ENCODE data around the gene ARHGEF1.
A peak's percentile ranks its signal among the peaks of the same experiment; 100 is the strongest.
"Not testable (repeated sequence)": the region's sequence is repeated elsewhere in the genome, so short reads cannot be mapped to it uniquely, and the experiment has no call there.

Gene ARHGEF1

GRCh38 chr19:41934849-41935374 lies 51.9 kb downstream of the ARHGEF1 start:
- Histone ChIP-seq H3K36me3 (no peaks in the 10 kb centered on the region), H3K27me3 (ENCODE audit: insufficient read depth, low read depth, severe bottlenecking) (peaks cover 1% of the 10 kb centered on the region), H3K4me3 (ENCODE audit: low read depth, low read length) (no peak overlapping the region), H3K9me3 (ENCODE audit: severe bottlenecking) (no peaks in the 10 kb centered on the region), H3K27ac (peak overlapping the region; percentile 60)
- peak; percentile 69 for TF ChIP-seq CTCF (IDR thresholded peaks at IDR 0.05; ENCODE audit: low read depth, low read length)
- DNase-seq: peak; percentile 92

- Histone ChIP-seq H3K36me3 (no peaks in the 10 kb centered on the region), H3K27ac (peak overlapping the region; percentile 60), H3K4me3 (ENCODE audit: low read depth, low read length) (peak overlapping the region; percentile 29), H3K9me3 (ENCODE audit: severe bottlenecking) (no peaks in the 10 kb centered on the region), H3K27me3 (ENCODE audit: insufficient read depth, low read depth, severe bottlenecking) (no peaks in the 10 kb centered on the region)
- no peak for TF ChIP-seq CTCF (IDR thresholded peaks at IDR 0.05; ENCODE audit: low read depth, low read length)
- peak; percentile 62 for DNase-seq
Measured at GRCh38 chr19:41935760-41936415, 52.9 kb downstream of the ARHGEF1 start.

GRCh38 chr19:41936416-41936850 lies 53.4 kb downstream of the ARHGEF1 start:
- no peak for TF ChIP-seq CTCF (IDR thresholded peaks at IDR 0.05; ENCODE audit: low read depth, low read length)
- Histone ChIP-seq H3K27me3 (ENCODE audit: insufficient read depth, low read depth, severe bottlenecking) (no peaks in the 10 kb centered on the region), H3K4me3 (ENCODE audit: low read depth, low read length) (peak overlapping the region; percentile 29; the same call in 1 of the 2 replicates), H3K9me3 (ENCODE audit: severe bottlenecking) (no peaks in the 10 kb centered on the region), H3K27ac (peak overlapping the region; percentile 60), H3K36me3 (no peaks in the 10 kb centered on the region)
- no peak for DNase-seq

- DNase-seq: no peak
- no peak overlapping the region for H3K4me3 ChIP-seq (ENCODE audit: low read depth, low read length)
- H3K27me3 ChIP-seq (ENCODE audit: insufficient read depth, low read depth, severe bottlenecking): no peaks in the 10 kb centered on the region
- no peaks in the 10 kb centered on the region for H3K9me3 ChIP-seq (ENCODE audit: severe bottlenecking)
- no peak for TF ChIP-seq CTCF (IDR thresholded peaks at IDR 0.05; ENCODE audit: low read depth, low read length)
- H3K27ac ChIP-seq: peak overlapping the region; percentile 60
- no peaks in the 10 kb centered on the region for H3K36me3 ChIP-seq
Measured at GRCh38 chr19:41936961-41937360, 54.0 kb downstream of the ARHGEF1 start.

- no peaks in the 10 kb centered on the region for H3K27me3 ChIP-seq (ENCODE audit: insufficient read depth, low read depth, severe bottlenecking)
- TF ChIP-seq CTCF (IDR thresholded peaks at IDR 0.05; ENCODE audit: low read depth, low read length): 0 out of 2 replicates have a peak, but pooled peaks have one; percentile 3
- H3K27ac ChIP-seq: 0 out of 2 replicates have a peak overlapping the region, but pooled peaks have one; percentile 2
- H3K9me3 ChIP-seq (ENCODE audit: severe bottlenecking): no peaks in the 10 kb centered on the region
- no peaks in the 10 kb centered on the region for H3K36me3 ChIP-seq
- DNase-seq: no peak
- H3K4me3 ChIP-seq (ENCODE audit: low read depth, low read length): no peak overlapping the region
Measured at GRCh38 chr19:41937525-41938468, 54.8 kb downstream of the ARHGEF1 start.

GRCh38 chr19:41939209-41939608 lies 56.2 kb downstream of the ARHGEF1 start:
- not testable (repeated sequence) for H3K36me3 ChIP-seq; H3K27ac ChIP-seq; H3K9me3 ChIP-seq (ENCODE audit: severe bottlenecking); DNase-seq; H3K4me3 ChIP-seq (ENCODE audit: low read depth, low read length); H3K27me3 ChIP-seq (ENCODE audit: insufficient read depth, low read depth, severe bottlenecking)

Measured in WERI-Rb-1 (cell line).